Activated T-cell treated with anti-CD3 and anti-CD28 coated beads, Interleukin-2, amount 50 U/mL, for 72 hours (primary cell): ENCODE results near the gene PAAF1. TPM values are rescaled to one million over a fixed set of nuclear protein-coding genes. Genes with fewer than 3 reads are reported as not detected.

Experiments used
- ATAC-seq, 2 donors: fragments of 150-1000 bp; cut with Tn5 transposase; replicated peaks in 1 of 2; 2 replicates each; pipeline ENCODE4 v1.10.0; 2021; ENCODE audit warnings: moderate library complexity in 2 of 2, mild to moderate bottlenecking in 1 of 2
- DNase-seq, 2 donors: peaks; one replicate each; pipeline ENCODE4 v3.0.0; 2021 to 2022; ENCODE audit warnings: mixed read lengths in 1 of 2
- H3K27ac Mint-ChIP-seq: one replicate; pipeline ENCODE4 v1.8.0; 2022; ENCODE audit warnings: mild to moderate bottlenecking, moderate library complexity, mixed read lengths
- H3K27me3 Mint-ChIP-seq: one replicate; pipeline ENCODE4 v1.8.0; 2022; ENCODE audit warnings: low read depth, mixed read lengths
- H3K36me3 Mint-ChIP-seq, 2 donors: one replicate each; pipeline ENCODE4 v1.8.0; 2022; ENCODE audit warnings: mixed read lengths in 2 of 2, mild to moderate bottlenecking in 1 of 2; ENCODE audit not compliant: insufficient read depth in 2 of 2
- H3K4me1 Mint-ChIP-seq: one replicate; pipeline ENCODE4 v1.8.0; 2022; ENCODE audit warnings: low read depth, mixed read lengths
- H3K4me3 Mint-ChIP-seq, 2 donors: one replicate each; pipeline ENCODE4 v1.8.0; 2022; ENCODE audit warnings: mild to moderate bottlenecking in 2 of 2, mixed read lengths in 2 of 2, moderate library complexity in 2 of 2
- H3K9me3 Mint-ChIP-seq, 2 donors: one replicate each; pipeline ENCODE4 v1.8.0; 2022; ENCODE audit warnings: mixed read lengths in 2 of 2
- total RNA-seq, 2 donors: library from RNA; stranded (reverse); gene quantifications; one replicate each; pipeline ENCODE4 v1.2.3, GENCODE V29; 2022

Gene PAAF1, protein sequence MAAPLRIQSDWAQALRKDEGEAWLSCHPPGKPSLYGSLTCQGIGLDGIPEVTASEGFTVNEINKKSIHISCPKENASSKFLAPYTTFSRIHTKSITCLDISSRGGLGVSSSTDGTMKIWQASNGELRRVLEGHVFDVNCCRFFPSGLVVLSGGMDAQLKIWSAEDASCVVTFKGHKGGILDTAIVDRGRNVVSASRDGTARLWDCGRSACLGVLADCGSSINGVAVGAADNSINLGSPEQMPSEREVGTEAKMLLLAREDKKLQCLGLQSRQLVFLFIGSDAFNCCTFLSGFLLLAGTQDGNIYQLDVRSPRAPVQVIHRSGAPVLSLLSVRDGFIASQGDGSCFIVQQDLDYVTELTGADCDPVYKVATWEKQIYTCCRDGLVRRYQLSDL
- total RNA-seq, result 10 to 100 TPM; 36.8 to 38.9 TPM

DNA sequence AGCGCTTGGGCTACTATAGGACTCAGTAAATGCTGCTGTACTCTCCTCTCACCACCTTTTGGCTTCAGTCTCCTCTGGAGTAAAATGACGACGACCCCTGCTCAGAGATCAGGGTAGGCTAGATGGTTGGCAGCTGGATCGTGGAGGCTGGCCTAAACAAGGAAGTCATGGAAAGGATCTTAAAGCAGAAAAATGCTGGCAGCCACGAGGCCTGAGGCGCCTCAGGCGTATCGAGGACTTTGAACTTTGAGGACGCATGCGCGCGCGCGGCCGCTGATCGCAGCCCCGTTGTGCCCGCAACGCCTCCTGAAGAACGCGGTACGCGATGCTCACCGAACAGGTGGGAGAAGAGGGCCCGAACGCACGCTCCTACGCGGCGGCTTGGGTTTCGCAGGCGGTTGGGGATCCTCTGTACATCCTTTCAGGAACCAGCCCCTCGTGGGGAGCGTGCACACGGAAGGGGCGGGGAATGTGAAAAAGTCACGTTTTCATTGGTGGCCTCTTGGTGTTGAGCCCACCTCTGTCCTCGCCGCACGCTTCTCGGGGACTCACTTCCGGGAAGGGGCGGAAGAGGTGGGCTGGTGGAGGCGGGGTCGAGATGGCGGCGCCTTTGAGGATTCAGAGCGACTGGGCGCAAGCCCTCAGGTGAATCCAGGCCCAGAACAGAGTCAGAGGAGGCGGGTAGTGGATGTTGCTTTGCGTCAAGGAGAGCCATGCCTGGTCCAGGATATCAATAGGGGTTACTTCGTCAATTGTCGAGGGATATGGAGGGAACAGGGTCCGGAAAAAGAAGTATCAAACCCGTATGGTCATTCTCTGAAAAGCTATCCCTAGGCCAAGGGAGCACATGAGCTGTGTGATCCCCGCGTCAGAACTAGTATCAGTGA lies at the start of gene PAAF1, which contains the start of gene COA4:
TSS of gene PAAF1 (plus strand) at position 576 of the 887 bp plus-strand sequence. CDS start at position 599, 23 bp downstream.
TSS of gene COA4 (minus strand) at position 423 of the 887 bp plus-strand sequence. CDS start 3,468 bp downstream, outside the sequence.
- Mint-ChIP-seq H3K9me3 (no peaks in the 10 kb centered on the region), H3K27me3 (no peaks in the 10 kb centered on the region), H3K4me1 (peaks cover 47% of the 10 kb centered on the region)

DNA sequence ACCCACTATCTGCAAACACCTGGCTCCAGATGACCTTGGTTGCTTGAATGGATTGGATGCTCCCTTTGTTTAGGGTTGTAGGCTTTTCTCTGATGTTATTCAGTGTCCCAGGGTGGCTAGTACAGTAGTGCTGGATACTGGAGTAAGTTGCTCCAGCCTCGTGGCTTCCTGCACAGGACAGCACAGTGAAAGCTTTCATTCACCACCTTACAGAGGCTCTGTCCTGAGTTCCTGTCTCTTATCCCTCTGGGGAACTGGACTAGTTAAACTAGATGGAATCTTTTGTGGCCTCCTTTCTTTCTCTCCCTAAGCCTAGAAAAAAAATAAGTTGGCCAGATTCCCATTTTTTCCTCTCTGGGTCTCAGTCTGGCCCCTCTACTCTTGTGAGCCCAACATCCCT lies 46.5 kb upstream of the PAAF1 start:
- Mint-ChIP-seq H3K4me1 (no peaks in the 10 kb centered on the region), H3K9me3 (no peaks in the 10 kb centered on the region), H3K4me3 (no peak overlapping the region), H3K36me3 (peaks cover 0 to 7% of the 10 kb centered on the region in 2 donors), H3K27me3 (no peaks in the 10 kb centered on the region), H3K27ac (peak overlapping the region; percentile 38)
- ATAC-seq (no peak), DNase-seq (no peak)

More for the DNA sequence above, at the start of gene PAAF1, which contains the start of gene COA4:
- H3K36me3 Mint-ChIP-seq, result peaks cover 2 to 26% of the 10 kb centered on the region in 2 donors
- peak within 1 kb of the TSS; percentile 96 for H3K27ac Mint-ChIP-seq
- peak within 1 kb of the TSS; percentile 96 to 97 for H3K4me3 Mint-ChIP-seq
- DNase-seq (peak; percentile 95 to 97), ATAC-seq (peak; percentile 97 to 98)

DNA sequence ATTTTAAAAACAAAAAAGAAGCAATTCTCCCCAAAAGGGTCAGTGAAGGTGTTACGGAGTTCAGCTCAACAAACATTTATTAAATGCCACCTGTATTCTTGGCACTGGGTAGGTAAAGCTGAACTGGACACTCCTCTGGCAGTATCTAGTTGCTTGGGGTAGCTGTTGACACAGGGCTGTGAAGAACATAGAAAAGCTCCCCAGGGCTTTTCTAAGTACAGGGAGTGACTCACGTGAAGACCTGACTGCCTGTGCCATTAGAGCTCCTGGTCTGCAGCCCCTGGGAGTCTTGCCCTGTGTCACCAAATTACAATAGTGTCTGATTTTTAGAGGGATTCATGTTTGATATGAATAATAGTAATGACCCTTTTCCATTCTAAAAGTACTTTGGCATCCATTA lies 43.7 kb upstream of the PAAF1 start:
- ATAC-seq, result no peak
- Mint-ChIP-seq H3K4me3 (no peak overlapping the region), H3K4me1 (no peaks in the 10 kb centered on the region), H3K9me3 (no peaks in the 10 kb centered on the region), H3K27me3 (no peaks in the 10 kb centered on the region), H3K27ac (no peak overlapping the region), H3K36me3 (peaks cover 0 to 6% of the 10 kb centered on the region in 2 donors)
- no peak for DNase-seq

DNA sequence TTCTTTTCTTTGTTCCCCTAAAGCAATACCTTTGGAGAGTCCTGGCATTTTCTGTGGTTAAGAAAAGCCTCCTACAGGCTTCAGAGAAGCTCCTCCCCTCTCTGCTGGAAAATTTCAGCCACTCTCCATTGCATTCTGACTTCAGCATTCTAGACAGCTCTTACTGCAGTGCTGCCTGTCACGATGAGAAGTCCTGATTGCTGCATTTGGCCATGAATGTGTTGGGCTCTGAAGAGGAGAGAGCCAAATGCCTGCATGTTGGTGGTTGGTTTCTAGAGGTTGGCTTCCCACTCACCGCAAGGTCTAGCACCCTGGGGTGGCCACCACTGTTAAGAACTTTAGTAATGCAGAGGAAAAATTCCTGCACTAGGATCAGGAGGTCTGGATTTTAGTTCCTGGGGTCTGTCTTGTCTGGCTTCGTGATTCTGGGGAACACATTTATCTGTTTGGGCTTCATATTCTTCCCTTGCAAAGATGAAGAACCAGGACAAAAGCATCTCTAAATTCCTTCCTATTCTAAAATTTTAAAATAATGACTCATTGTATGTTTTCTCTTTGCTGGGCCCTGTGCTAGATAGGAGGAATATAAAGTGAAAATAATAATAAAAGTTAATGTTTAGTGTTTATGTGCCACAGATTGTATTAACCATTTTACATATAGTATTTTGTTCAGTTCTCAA lies 38.2 kb upstream of the PAAF1 start:
- no peak overlapping the region for H3K4me3 Mint-ChIP-seq
- no peak overlapping the region for H3K27ac Mint-ChIP-seq
- H3K27me3 Mint-ChIP-seq, result no peaks in the 10 kb centered on the region
- H3K9me3 Mint-ChIP-seq, result no peaks in the 10 kb centered on the region
- ATAC-seq (no peak), DNase-seq (no peak)
- peaks cover 0 to 8% of the 10 kb centered on the region in 2 donors for H3K36me3 Mint-ChIP-seq
- H3K4me1 Mint-ChIP-seq, result no peaks in the 10 kb centered on the region

DNA sequence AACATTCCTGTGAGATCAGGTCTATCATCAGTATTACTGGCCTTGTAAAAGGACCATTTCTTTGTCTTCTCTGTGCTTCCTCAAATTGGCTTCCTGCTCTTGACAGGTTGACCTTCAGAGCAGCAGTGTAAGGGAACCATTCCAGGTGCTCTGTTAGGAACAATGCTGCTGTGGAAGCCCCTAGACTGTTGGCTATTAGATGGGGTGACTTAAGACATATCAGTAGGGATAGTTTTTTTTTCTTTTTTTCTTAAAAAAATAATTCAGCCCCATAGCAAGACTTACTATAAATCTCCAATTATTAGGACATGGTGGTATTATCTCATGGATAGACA lies 37.7 kb upstream of the PAAF1 start:
- no peaks in the 10 kb centered on the region for H3K9me3 Mint-ChIP-seq
- H3K27ac Mint-ChIP-seq, result no peak overlapping the region
- ATAC-seq, result no peak

DNA sequence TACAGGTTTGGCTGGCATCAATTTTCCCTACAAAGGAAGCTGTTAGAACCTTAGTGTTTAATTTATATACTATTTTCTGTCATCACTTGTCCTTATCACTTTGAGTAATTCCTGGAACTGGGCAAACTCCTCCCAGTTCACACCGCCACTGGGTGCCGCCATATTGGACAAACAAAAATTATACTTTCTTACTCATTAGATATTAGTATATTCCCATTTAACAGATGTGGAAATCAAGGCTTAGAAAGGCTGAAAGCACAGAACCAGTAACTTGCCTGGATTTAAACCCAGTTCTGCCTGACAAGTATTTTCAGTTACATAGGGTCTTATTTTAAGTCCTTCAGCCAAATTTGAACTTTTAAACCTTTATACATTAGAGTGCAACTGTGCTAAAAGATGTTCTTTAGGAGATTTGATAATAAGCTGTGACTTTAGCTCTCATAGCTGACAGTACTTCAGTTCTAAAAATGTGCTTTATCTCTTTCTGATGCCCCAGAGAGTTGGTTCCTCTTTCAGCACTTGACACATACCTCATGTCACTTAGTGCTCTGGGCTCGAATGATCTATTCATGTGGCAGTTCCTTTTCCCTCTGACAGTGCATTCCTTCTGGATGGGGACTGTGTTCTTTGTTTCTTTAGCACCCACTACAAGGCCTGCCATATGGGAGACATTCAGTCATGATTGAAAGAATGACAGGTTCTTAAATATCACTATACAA lies 25.6 kb upstream of the PAAF1 start:
- DNase-seq, result no peak

More for the DNA sequence above, 37.7 kb upstream of the PAAF1 start:
- Mint-ChIP-seq H3K4me1 (no peaks in the 10 kb centered on the region), H3K4me3 (no peak overlapping the region), H3K36me3 (peaks cover 0 to 8% of the 10 kb centered on the region in 2 donors), H3K27me3 (no peaks in the 10 kb centered on the region)
- no peak for DNase-seq

DNA sequence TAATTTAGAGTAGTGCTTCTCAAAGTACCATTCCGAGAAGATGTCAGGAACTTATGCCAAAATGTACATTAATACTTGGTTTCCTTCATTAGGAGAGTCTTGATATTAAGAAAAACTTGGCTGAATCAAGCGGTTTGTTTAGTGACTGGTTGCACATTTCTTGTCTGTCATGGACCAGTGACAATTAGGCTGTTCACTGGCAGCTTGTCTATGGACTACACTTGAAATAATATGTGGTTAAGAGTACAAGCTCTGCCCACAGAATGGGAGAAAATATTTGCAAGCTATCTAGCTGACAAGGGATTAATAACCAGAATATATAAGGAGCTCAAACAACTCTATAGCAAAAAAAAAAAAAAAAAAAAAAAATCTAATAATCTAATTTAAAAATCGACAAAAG lies 24.8 kb upstream of the PAAF1 start:
- H3K9me3 Mint-ChIP-seq, result no peaks in the 10 kb centered on the region
- H3K4me1 Mint-ChIP-seq, result no peaks in the 10 kb centered on the region
- H3K4me3 Mint-ChIP-seq, result no peak overlapping the region

More for the DNA sequence above, 25.6 kb upstream of the PAAF1 start:
- no peaks in the 10 kb centered on the region for H3K27me3 Mint-ChIP-seq
- H3K27ac Mint-ChIP-seq, result no peak overlapping the region
- no peak for ATAC-seq
- no peaks in the 10 kb centered on the region for H3K9me3 Mint-ChIP-seq
- no peaks in the 10 kb centered on the region for H3K4me1 Mint-ChIP-seq
- peaks cover 0 to 10% of the 10 kb centered on the region in 2 donors for H3K36me3 Mint-ChIP-seq
- no peak overlapping the region for H3K4me3 Mint-ChIP-seq

DNA sequence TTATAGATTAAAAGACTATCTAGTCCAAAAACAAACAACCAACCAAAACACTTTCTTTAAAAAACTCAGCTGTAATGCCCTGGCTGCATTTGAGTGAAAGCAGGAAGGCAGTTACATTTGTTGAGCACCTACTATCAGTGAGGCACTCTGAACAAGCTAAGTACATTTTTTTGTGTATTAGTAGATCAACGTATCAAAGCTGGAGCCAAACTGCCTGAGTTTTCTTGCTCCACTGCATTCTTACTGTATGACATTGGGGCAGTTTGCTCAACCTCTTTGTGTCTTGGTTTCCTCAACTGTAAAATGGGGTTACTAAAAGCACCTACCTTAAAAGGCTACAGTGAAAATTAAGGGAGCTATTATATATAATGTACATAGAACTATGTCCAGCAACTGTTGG lies 22.1 kb upstream of the PAAF1 start:
- no peak for DNase-seq
- ATAC-seq, result no peak
- peaks cover 0 to 8% of the 10 kb centered on the region in 2 donors for H3K36me3 Mint-ChIP-seq
- H3K4me1 Mint-ChIP-seq, result no peaks in the 10 kb centered on the region
- no peak overlapping the region for H3K4me3 Mint-ChIP-seq
- no peaks in the 10 kb centered on the region for H3K9me3 Mint-ChIP-seq
- H3K27ac Mint-ChIP-seq, result no peak overlapping the region
- no peaks in the 10 kb centered on the region for H3K27me3 Mint-ChIP-seq

More for the DNA sequence above, 24.8 kb upstream of the PAAF1 start:
- DNase-seq (no peak), ATAC-seq (no peak)
- Mint-ChIP-seq H3K27ac (no peak overlapping the region), H3K27me3 (no peaks in the 10 kb centered on the region), H3K36me3 (peaks cover 0 to 8% of the 10 kb centered on the region in 2 donors)

DNA sequence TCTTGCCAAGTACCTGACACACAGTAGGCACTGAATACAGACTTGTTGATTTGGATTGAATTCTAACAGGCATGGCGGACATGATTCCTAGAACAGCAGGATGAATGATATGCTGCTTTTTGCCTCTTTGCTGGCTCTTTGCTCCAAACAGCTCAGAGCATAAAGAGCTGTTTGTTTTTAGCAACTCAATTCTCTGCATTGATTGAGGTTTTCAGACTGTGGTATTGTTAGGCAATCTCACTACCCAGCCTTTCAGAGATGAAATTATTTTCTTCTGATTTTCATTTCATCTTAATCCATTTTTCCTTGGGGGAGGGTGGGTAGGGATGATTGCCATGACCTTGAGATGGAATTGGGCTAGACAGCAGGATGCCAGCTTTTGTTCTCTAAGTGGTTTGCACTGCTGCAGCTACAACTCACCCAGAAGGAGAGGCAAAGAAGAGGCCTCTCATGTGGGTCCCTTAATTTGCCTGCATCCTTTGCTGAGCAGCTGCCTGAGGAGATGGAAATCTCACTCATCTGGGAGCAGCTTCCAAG lies 20.7 kb upstream of the PAAF1 start:
- no peak for ATAC-seq
- Mint-ChIP-seq H3K9me3 (no peaks in the 10 kb centered on the region), H3K36me3 (peaks cover 2 to 8% of the 10 kb centered on the region in 2 donors)

DNA sequence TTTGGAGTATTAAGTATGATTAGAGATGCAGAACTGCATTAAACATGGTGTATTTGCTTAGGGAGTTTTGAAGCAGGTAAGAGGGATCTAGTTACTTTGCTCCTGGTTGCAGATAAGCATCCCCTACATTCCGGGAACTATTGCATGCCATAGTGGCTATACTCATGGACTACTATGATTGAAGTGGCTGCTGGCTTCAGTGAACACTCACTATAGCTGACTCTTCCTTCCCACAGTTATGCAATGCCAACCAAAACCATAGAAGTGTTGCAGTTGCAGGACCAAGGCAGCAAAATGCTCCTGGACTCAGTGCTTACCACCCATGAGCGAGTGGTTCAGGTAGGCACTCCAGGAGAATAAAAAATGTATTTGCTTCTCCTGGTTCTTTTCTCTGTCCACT lies 17.1 kb upstream of the PAAF1 start:
- Mint-ChIP-seq H3K9me3 (no peaks in the 10 kb centered on the region), H3K4me1 (no peaks in the 10 kb centered on the region), H3K27me3 (no peaks in the 10 kb centered on the region), H3K36me3 (peaks cover 2 to 3% of the 10 kb centered on the region in 2 donors), H3K27ac (no peak overlapping the region), H3K4me3 (no peak overlapping the region)
- ATAC-seq (no peak), DNase-seq (no peak)

More for the DNA sequence above, 20.7 kb upstream of the PAAF1 start:
- Mint-ChIP-seq H3K27me3 (no peaks in the 10 kb centered on the region), H3K4me3 (no peak overlapping the region), H3K27ac (no peak overlapping the region), H3K4me1 (no peaks in the 10 kb centered on the region)
- DNase-seq, result no peak

DNA sequence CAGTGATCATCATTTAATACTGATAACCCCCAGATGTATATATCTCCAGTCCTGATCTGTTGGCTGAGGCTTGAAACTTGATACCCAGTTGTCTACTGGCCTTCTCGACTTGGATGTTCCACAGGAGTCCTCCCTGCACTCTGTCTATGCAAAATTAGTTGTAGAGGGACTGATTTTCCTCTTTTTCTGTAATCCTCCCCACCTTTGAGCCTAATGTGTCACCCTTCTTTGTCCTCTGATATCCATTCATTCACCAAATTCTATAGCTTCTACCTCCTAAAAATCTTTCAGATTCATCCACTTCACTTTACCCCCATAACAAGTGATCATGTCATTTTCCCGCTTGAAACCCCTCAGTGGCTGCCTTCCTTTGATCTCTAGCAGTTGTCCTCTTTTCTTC lies 16.6 kb upstream of the PAAF1 start:
- ATAC-seq, result no peak
- Mint-ChIP-seq H3K36me3 (peaks cover 2 to 3% of the 10 kb centered on the region in 2 donors), H3K9me3 (no peaks in the 10 kb centered on the region), H3K4me3 (no peak overlapping the region), H3K27ac (no peak overlapping the region), H3K4me1 (no peaks in the 10 kb centered on the region), H3K27me3 (no peaks in the 10 kb centered on the region)
- no peak for DNase-seq

DNA sequence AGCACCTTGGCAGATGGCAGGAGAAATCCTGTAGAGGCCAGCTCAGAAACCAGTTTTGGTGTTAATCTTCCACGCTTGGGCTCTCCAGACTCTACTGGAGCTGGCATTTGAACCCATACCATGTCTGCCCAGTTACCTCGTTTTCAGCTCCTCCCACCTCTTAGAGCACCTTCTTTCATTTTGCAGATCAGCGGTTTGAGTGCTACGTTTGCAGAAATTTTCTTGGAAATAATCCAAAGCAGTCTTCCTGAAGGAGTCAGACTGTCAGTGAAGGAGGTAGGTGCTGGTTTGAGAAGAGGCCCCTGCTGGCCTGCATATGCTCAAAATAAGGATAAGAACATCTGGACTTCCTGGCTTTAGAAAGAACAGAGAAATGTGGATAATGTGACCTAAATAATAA lies 13.8 kb upstream of the PAAF1 start:
- ATAC-seq, result no peak
- Mint-ChIP-seq H3K4me3 (no peak overlapping the region), H3K4me1 (no peaks in the 10 kb centered on the region), H3K9me3 (no peaks in the 10 kb centered on the region), H3K27ac (no peak overlapping the region), H3K36me3 (peaks cover 2 to 3% of the 10 kb centered on the region in 2 donors), H3K27me3 (no peaks in the 10 kb centered on the region)
- DNase-seq, result no peak
